OCI-LY7 (cell line): Measurements from ENCODE around the gene UFM1. TPM values are rescaled to one million over a fixed set of nuclear protein-coding genes. Genes with fewer than 3 reads are reported as not detected.

Experiments used
- BruUV-seq: library from RNA; stranded (reverse); fragments of 400-500 nt; replicated peaks from 2 replicates; lab custom pipeline; 2021; lab: Mats Ljungman, UMichigan
- CTCF ChIA-PET: fragments of 300-600 bp; sonication (Branson Sonifier 250); formaldehyde crosslinking; loops from one replicate; lab custom pipeline; 2022; ENCODE audit warnings: antibody characterized with exemption; ENCODE audit not compliant: unreplicated experiment; lab: Charles Lee
- POLR2A ChIA-PET: fragments of 300-600 bp; sonication (Branson Sonifier 250); formaldehyde crosslinking; loops from one replicate; lab custom pipeline; 2022; ENCODE audit warnings: antibody characterized with exemption; lab: Charles Lee
- DNase-seq: peaks from one replicate; pipeline ENCODE4 v3.0.0-alpha.2; 2015; ENCODE audit warnings: low spot score
- H2AFZ ChIP-seq: fragments of 200-600 bp; sonication (generic), shearing (Covaris generic); 2 replicates; pipeline ENCODE4 v1.6.1; 2014; ENCODE audit warnings: mild to moderate bottlenecking, antibody characterized with exemption, low read length, moderate library complexity
- H3K27ac ChIP-seq: fragments of 200-600 bp; sonication (generic); 2 replicates; pipeline ENCODE4 v1.5.1; 2014; ENCODE audit warnings: mixed run types, low read depth, mild to moderate bottlenecking, moderate library complexity, low read length, inconsistent platforms; ENCODE audit not compliant: poor library complexity, severe bottlenecking
- H3K36me3 ChIP-seq: fragments of 200-600 bp; sonication (generic); 2 replicates; pipeline ENCODE4 v1.6.1; 2014; ENCODE audit warnings: mild to moderate bottlenecking, antibody characterized with exemption, low read length, moderate library complexity, mixed read lengths; ENCODE audit not compliant: insufficient read depth
- H3K4me1 ChIP-seq: fragments of 200-600 bp; sonication (generic); 2 replicates; pipeline ENCODE4 v1.5.1; 2014; ENCODE audit warnings: mild to moderate bottlenecking, low read length; ENCODE audit not compliant: insufficient read depth, poor library complexity, severe bottlenecking
- H3K4me2 ChIP-seq: fragments of 200-600 bp; sonication (generic); 2 replicates; pipeline ENCODE4 v1.6.1; 2014; ENCODE audit warnings: mild to moderate bottlenecking, low read length
- H3K4me3 ChIP-seq: fragments of 200-600 bp; sonication (generic); 2 replicates; pipeline ENCODE4 v1.5.1; 2014; ENCODE audit warnings: mild to moderate bottlenecking, low read depth, low read length; ENCODE audit not compliant: poor library complexity, severe bottlenecking
- H3K79me2 ChIP-seq: fragments of 200-600 bp; sonication (generic); 2 replicates; pipeline ENCODE4 v1.6.1; 2016; ENCODE audit warnings: low read depth, mild to moderate bottlenecking, low read length, moderate library complexity, mixed read lengths; ENCODE audit not compliant: insufficient read depth
- H3K9me2 ChIP-seq: fragments of 200-600 bp; sonication (generic); 2 replicates; pipeline ENCODE4 v1.6.1; 2016; ENCODE audit warnings: mild to moderate bottlenecking, low read length, mixed read lengths; ENCODE audit not compliant: insufficient read depth
- H3K9me3 ChIP-seq: fragments of 200-600 bp; sonication (generic); 2 replicates; pipeline ENCODE4 v1.6.1; 2014; ENCODE audit warnings: mild to moderate bottlenecking, mixed run types, low read length, mixed read lengths
- H4K20me1 ChIP-seq: fragments of 200-600 bp; sonication (generic); 2 replicates; pipeline ENCODE4 v1.6.1; 2014; ENCODE audit warnings: mild to moderate bottlenecking, antibody characterized with exemption, low read length, moderate library complexity, mixed read lengths; ENCODE audit not compliant: insufficient read depth
- CTCF ChIP-seq: fragments of 200-600 bp; sonication (generic); conservative IDR thresholded peaks from 2 replicates; pipeline ENCODE4 v1.5.1; 2014; ENCODE audit warnings: mild to moderate bottlenecking, antibody characterized with exemption, low read length, moderate library complexity, mixed read lengths
- EZH2phosphoT487 ChIP-seq: fragments of 200-600 bp; sonication (generic); IDR thresholded peaks from 2 replicates; pipeline ENCODE4 v1.6.1; 2018; ENCODE audit warnings: low read depth, borderline replicate concordance, mild to moderate bottlenecking, mixed run types, antibody characterized with exemption, low read length, moderate library complexity, mixed read lengths
- intact Hi-C: fragments of 100-400 bp; cut with micrococcal nuclease; formaldehyde crosslinking; loops from one replicate; pipeline ENCODE4 v1.10.0; 2022; ENCODE audit not compliant: unreplicated experiment
- total RNA-seq, 2 experiments: library from RNA; depleted of rRNA in 1 of 2; stranded (reverse); fragments of >200 nt in 1 of 2; shearing (Covaris generic) in 1 of 2; gene quantifications; 2 replicates each; pipeline ENCODE4 v1.2.3, GENCODE V29; 2014 to 2022

UFM1 gene
- total RNA-seq, 2 experiments from 2014 or later = 33.3 to 46.9 TPM

- no peaks in the 10 kb centered on the region for H3K4me1 ChIP-seq
- BruUV-seq = no TSS peak
- no peaks in the 10 kb centered on the region for H3K79me2 ChIP-seq
- no peaks in the 10 kb centered on the region for H3K9me3 ChIP-seq
- DNase-seq = no peak
- no peak overlapping the region for H3K4me2 ChIP-seq
- no peaks in the 10 kb centered on the region; the same call in 1 of the 2 replicates for H3K9me2 ChIP-seq
- ChIA-PET CTCF (no interaction called here), POLR2A (interaction anchor here (1.1 to 1.4 kb wide), 2 partner anchors 8 to 10 kb away, joined by 4 to 7 read pairs; partner anchors contain the start of gene UFM1)
- no peaks in the 10 kb centered on the region for H4K20me1 ChIP-seq
- H3K27ac ChIP-seq = no peak overlapping the region
- no peaks in the 10 kb centered on the region for H3K36me3 ChIP-seq
- no peak overlapping the region for H3K4me3 ChIP-seq
- intact Hi-C loops = loop anchor here (10.0 kb wide), 2 partner anchors 566 to 694 kb away; partner anchors contain the start of genes NHLRC3 and PROSER1
- no peak overlapping the region for H2AFZ ChIP-seq
- no peak for TF ChIP-seq EZH2phosphoT487
- TF ChIP-seq CTCF = no peak
These were observed 9.0 kb upstream of the UFM1 start for GRCh38 chr13:38340624-38341023.

GRCh38 chr13:38341149-38341692 is 8.4 kb upstream of the UFM1 start:
- Histone ChIP-seq H3K36me3 (no peaks in the 10 kb centered on the region), H3K9me2 (no peaks in the 10 kb centered on the region; the same call in 1 of the 2 replicates), H3K4me1 (no peaks in the 10 kb centered on the region), H4K20me1 (no peaks in the 10 kb centered on the region), H3K79me2 (no peaks in the 10 kb centered on the region), H3K9me3 (no peaks in the 10 kb centered on the region), H3K4me2 (no peak overlapping the region), H3K27ac (no peak overlapping the region), H2AFZ (no peak overlapping the region), H3K4me3 (no peak overlapping the region)
- intact Hi-C loops = loop anchor here (10.0 kb wide), 2 partner anchors 566 to 694 kb away; partner anchors contain the start of genes NHLRC3 and PROSER1
- no TSS peak for BruUV-seq
- TF ChIP-seq EZH2phosphoT487 = no peak
- TF ChIP-seq CTCF = no peak
- CTCF ChIA-PET = no interaction called here
- DNase-seq = no peak
- POLR2A ChIA-PET = interaction anchor here (0.6 to 1.4 kb wide), 4 partner anchors 8 to 48 kb away, joined by 4 to 7 read pairs (median 4); partner anchors contain the start of gene UFM1

GRCh38 chr13:38346764-38347163 is 2.9 kb upstream of the UFM1 start:
- no peak overlapping the region for H2AFZ ChIP-seq
- ChIA-PET CTCF (no interaction called here), POLR2A (no interaction called here)
- no peak overlapping the region for H3K4me2 ChIP-seq
- H3K9me3 ChIP-seq = no peaks in the 10 kb centered on the region
- peaks cover 21% of the 10 kb centered on the region for H3K79me2 ChIP-seq
- DNase-seq = no peak
- H3K4me1 ChIP-seq = peaks cover 20% of the 10 kb centered on the region
- peaks cover 9% of the 10 kb centered on the region; the same call in 1 of the 2 replicates for H3K36me3 ChIP-seq
- no peaks in the 10 kb centered on the region; the same call in 1 of the 2 replicates for H3K9me2 ChIP-seq
- no TSS peak for BruUV-seq
- H4K20me1 ChIP-seq = no peaks in the 10 kb centered on the region
- TF ChIP-seq CTCF (no peak), EZH2phosphoT487 (no peak)
- no peak overlapping the region for H3K4me3 ChIP-seq
- intact Hi-C loops = loop anchor here (10.0 kb wide), 2 partner anchors 572 to 688 kb away; partner anchors contain the start of genes NHLRC3 and PROSER1
- no peak overlapping the region for H3K27ac ChIP-seq
